SK-N-SH (cell line): ENCODE measurements around the gene PLXNA4. TPM values are rescaled to one million over a fixed set of nuclear protein-coding genes. Genes with fewer than 3 reads are reported as not detected.

Source experiments
- CTCF ChIA-PET: fragments of 300-600, 350-600 bp; formaldehyde crosslinking; extraction: SDS; loops from one replicate; lab custom pipeline; 2021; lab: Yijun Ruan, JAX
- POLR2A ChIA-PET: fragments of 350-600 bp; sonication (Branson Sonifier 250); formaldehyde crosslinking; extraction: SDS; loops from one replicate; lab custom pipeline; 2020; ENCODE audit warnings: antibody characterized with exemption, inconsistent platforms; lab: Yijun Ruan, JAX
- DNase-seq: peaks from one replicate; pipeline ENCODE4 v3.0.0; 2012
- H2AFZ ChIP-seq: fragments of 200-600 bp; sonication (generic); 2 replicates; pipeline ENCODE4 v1.8.1; 2016; ENCODE audit warnings: antibody characterized with exemption, mild to moderate bottlenecking, low read depth
- H3F3A ChIP-seq: fragments of 200-600 bp; sonication (generic); replicated peaks from 2 replicates; pipeline ENCODE3; 2016; ENCODE audit warnings: antibody characterized with exemption, mild to moderate bottlenecking; ENCODE audit not compliant: insufficient read depth
- H3K27ac ChIP-seq, 2 experiments: fragments of 200-500 bp in 1 of 2; fragments of 200-600 bp in 1 of 2; sonication (Bioruptor generic) in 1 of 2; sonication (generic), shearing (Covaris generic) in 1 of 2; 2 replicates each; pipeline versions ENCODE4 v1.5.1 to v1.6.1; 2014 to 2016; ENCODE audit warnings: low read depth in 2 of 2, inconsistent platforms in 1 of 2, low read length in 1 of 2, mild to moderate bottlenecking in 1 of 2, mixed read lengths in 1 of 2
- H3K27me3 ChIP-seq: fragments of 200-600 bp; sonication (generic), shearing (Covaris generic); 2 replicates; pipeline ENCODE4 v1.6.1; 2016; ENCODE audit warnings: mixed run types; ENCODE audit not compliant: insufficient read depth
- H3K36me3 ChIP-seq, 2 experiments: fragments of 200-500 bp in 1 of 2; fragments of 200-600 bp in 1 of 2; sonication (Bioruptor generic) in 1 of 2; sonication (generic) in 1 of 2; replicated peaks in 1 of 2; 2 replicates each; pipeline versions ENCODE3 to v1.5.1; 2014 to 2016; ENCODE audit warnings: low read length in 1 of 2, mild to moderate bottlenecking in 1 of 2; ENCODE audit not compliant: insufficient read depth in 2 of 2, control insufficient read depth in 1 of 2
- H3K4me1 ChIP-seq, 2 experiments: fragments of 200-500 bp in 1 of 2; fragments of 200-600 bp in 1 of 2; sonication (Bioruptor generic) in 1 of 2; sonication (generic), shearing (Covaris generic) in 1 of 2; 2 replicates each; pipeline versions ENCODE4 v1.5.1 to v1.6.1; 2014 to 2016; ENCODE audit warnings: low read depth in 1 of 2, low read length in 1 of 2, mixed run types in 1 of 2; ENCODE audit not compliant: insufficient read depth in 2 of 2, control insufficient read depth in 1 of 2
- H3K4me2 ChIP-seq: fragments of 200-600 bp; sonication (generic), shearing (Covaris generic); 2 replicates; pipeline ENCODE4 v1.6.1; 2017; ENCODE audit warnings: mixed run types
- H3K4me3 ChIP-seq, 2 experiments: fragments of 200-500 bp in 1 of 2; fragments of 200-600 bp in 1 of 2; sonication (Bioruptor generic) in 1 of 2; sonication (generic), shearing (Covaris generic) in 1 of 2; 2 replicates each; pipeline versions ENCODE4 v1.5.1 to v1.8.1; 2014 to 2016; ENCODE audit warnings: low read depth in 2 of 2, inconsistent platforms in 1 of 2, low read length in 1 of 2, mild to moderate bottlenecking in 1 of 2, mixed read lengths in 1 of 2, moderate library complexity in 1 of 2
- H3K79me2 ChIP-seq: fragments of 200-600 bp; sonication (generic); 2 replicates; pipeline ENCODE4 v1.8.1; 2017; ENCODE audit warnings: mild to moderate bottlenecking; ENCODE audit not compliant: insufficient read depth
- H3K9ac ChIP-seq: fragments of 200-600 bp; sonication (generic); 2 replicates; pipeline ENCODE4 v1.6.1; 2017; ENCODE audit warnings: mixed run types
- H3K9me2 ChIP-seq: fragments of 200-600 bp; sonication (generic); 2 replicates; pipeline ENCODE4 v1.6.1; 2017; ENCODE audit warnings: mixed run types
- H3K9me3 ChIP-seq: fragments of 200-600 bp; sonication (generic); 2 replicates; pipeline ENCODE4 v1.6.1; 2017; ENCODE audit warnings: mixed run types, mild to moderate bottlenecking, moderate library complexity
- H4K20me1 ChIP-seq: fragments of 200-600 bp; sonication (generic); 2 replicates; pipeline ENCODE4 v1.6.1; 2017; ENCODE audit warnings: mild to moderate bottlenecking, mixed run types; ENCODE audit not compliant: insufficient read depth
- EZH2phosphoT487 ChIP-seq: fragments of 200-600 bp; sonication (generic); IDR thresholded peaks from 2 replicates; pipeline ENCODE4 v1.6.1; 2017; ENCODE audit warnings: low read depth, mixed run types, mild to moderate bottlenecking, antibody characterized with exemption, moderate library complexity, borderline replicate concordance
- FOXJ3 ChIP-seq: sonication (generic); formaldehyde crosslinking; IDR thresholded peaks from 2 replicates; pipeline ENCODE4 v1.5.1; 2020; ENCODE audit warnings: mild to moderate bottlenecking, missing genetic modification reagents
- FOXM1 ChIP-seq: IDR thresholded peaks from 2 replicates; pipeline ENCODE4 v1.4.0; 2012; ENCODE audit warnings: low read depth, mild to moderate bottlenecking
- GATA2 ChIP-seq: sonication (generic); formaldehyde crosslinking; IDR thresholded peaks from 2 replicates; pipeline ENCODE4 v1.5.0; 2020; ENCODE audit warnings: mild to moderate bottlenecking, missing genetic modification reagents
- MEF2A ChIP-seq: IDR thresholded peaks from 2 replicates; pipeline ENCODE4 v1.4.0; 2012; ENCODE audit warnings: low read depth, borderline replicate concordance
- NFIC ChIP-seq: IDR thresholded peaks from 2 replicates; pipeline ENCODE4 v1.4.0; 2012; ENCODE audit warnings: borderline replicate concordance
- NRF1 ChIP-seq: IDR thresholded peaks from 2 replicates; pipeline ENCODE4 v1.6.1; 2012; ENCODE audit warnings: low read depth, mild to moderate bottlenecking, low read length
- PBX3 ChIP-seq: IDR thresholded peaks from 2 replicates; pipeline ENCODE4; 2012
- RCOR1 ChIP-seq: fragments of 150-350 bp; IDR thresholded peaks from 2 replicates; pipeline ENCODE4 v1.6.1; 2017; ENCODE audit warnings: antibody characterized with exemption, low read length
- REST ChIP-seq: IDR thresholded peaks from 2 replicates; pipeline ENCODE4 v1.6.1; 2012; ENCODE audit warnings: mild to moderate bottlenecking, low read depth, low read length, moderate library complexity
- TEAD4 ChIP-seq: IDR thresholded peaks from 2 replicates; pipeline ENCODE4 v1.4.0; 2012; ENCODE audit warnings: mild to moderate bottlenecking, borderline replicate concordance; ENCODE audit not compliant: insufficient read depth
- YY1 ChIP-seq: IDR thresholded peaks from 2 replicates; pipeline ENCODE4 v1.4.0; 2012; ENCODE audit warnings: low read depth, mild to moderate bottlenecking
- WGBS: methylation state at CpG from one replicate; pipeline ENCODE4 v1.1.6; 2017; ENCODE audit warnings: low lambda C conversion rate; 5-methylcytosine and 5-hydroxymethylcytosine counted together
- polyA plus RNA-seq, 3 experiments: library from polyadenylated mRNA; depleted of rRNA; stranded (reverse); fragments of >200 nt; gene quantifications; 2 replicates each; pipeline ENCODE4 v1.2.3, GENCODE V29; 2012
- TF ChIP-seq, protein P1 (sequence below): fragments of 150-350 bp; IDR thresholded peaks from 2 replicates; pipeline ENCODE4 v1.6.1; 2017; ENCODE audit warnings: antibody characterized with exemption, low read length, low read depth, borderline replicate concordance
- TF ChIP-seq, protein P2 (sequence below): IDR thresholded peaks from 2 replicates; pipeline ENCODE4 v1.4.0; 2012; ENCODE audit warnings: low read depth, borderline replicate concordance
- TF ChIP-seq, protein P3 (sequence below): IDR thresholded peaks from 2 replicates; pipeline ENCODE4 v1.4.0; 2012; ENCODE audit warnings: low read depth, borderline replicate concordance
- TF ChIP-seq, protein P4 (sequence below): fragments of 150-350 bp; IDR thresholded peaks from 2 replicates; pipeline ENCODE4 v1.6.1; 2016; ENCODE audit warnings: mild to moderate bottlenecking, low read depth, low read length

The PLXNA4 gene
- polyA plus RNA-seq, 1 of the 3 experiments (the other 2 are of a cell fraction): 2.4 TPM

GRCh38 chr7:132248841-132249240 lies 327.4 kb downstream of the PLXNA4 start:
- no peaks in the 10 kb centered on the region for H3K9me3 ChIP-seq
- H3K9ac ChIP-seq: no peak overlapping the region
- no peak for TF ChIP-seq RCOR1
- no peak for TF ChIP-seq NRF1
- TF ChIP-seq, protein P1, sequence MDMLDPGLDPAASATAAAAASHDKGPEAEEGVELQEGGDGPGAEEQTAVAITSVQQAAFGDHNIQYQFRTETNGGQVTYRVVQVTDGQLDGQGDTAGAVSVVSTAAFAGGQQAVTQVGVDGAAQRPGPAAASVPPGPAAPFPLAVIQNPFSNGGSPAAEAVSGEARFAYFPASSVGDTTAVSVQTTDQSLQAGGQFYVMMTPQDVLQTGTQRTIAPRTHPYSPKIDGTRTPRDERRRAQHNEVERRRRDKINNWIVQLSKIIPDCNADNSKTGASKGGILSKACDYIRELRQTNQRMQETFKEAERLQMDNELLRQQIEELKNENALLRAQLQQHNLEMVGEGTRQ: no peak
- TF ChIP-seq, protein P2, sequence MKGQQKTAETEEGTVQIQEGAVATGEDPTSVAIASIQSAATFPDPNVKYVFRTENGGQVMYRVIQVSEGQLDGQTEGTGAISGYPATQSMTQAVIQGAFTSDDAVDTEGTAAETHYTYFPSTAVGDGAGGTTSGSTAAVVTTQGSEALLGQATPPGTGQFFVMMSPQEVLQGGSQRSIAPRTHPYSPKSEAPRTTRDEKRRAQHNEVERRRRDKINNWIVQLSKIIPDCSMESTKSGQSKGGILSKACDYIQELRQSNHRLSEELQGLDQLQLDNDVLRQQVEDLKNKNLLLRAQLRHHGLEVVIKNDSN: no peak
- no peak for TF ChIP-seq EZH2phosphoT487
- TF ChIP-seq FOXJ3 (CRISPR knock-in tag): no peak
- no peak for TF ChIP-seq NFIC
- no peak for TF ChIP-seq FOXM1
- TF ChIP-seq TEAD4: no peak
- no peak for TF ChIP-seq MEF2A
- no peak for TF ChIP-seq PBX3
- TF ChIP-seq YY1: no peak
- peaks cover 3% of the 10 kb centered on the region for H3F3A ChIP-seq
- peaks cover 1 to 5% of the 10 kb centered on the region in 2 experiments; a peak in 1 of 4 replicates for H3K4me1 ChIP-seq
- no peaks in the 10 kb centered on the region for H4K20me1 ChIP-seq
- no peak overlapping the region for H3K27ac ChIP-seq
- WGBS: 82% methylated on average over 2 of the region's 2 CpGs
- H2AFZ ChIP-seq: no peak overlapping the region
- DNase-seq: no peak
- ChIA-PET POLR2A (no interaction called here), CTCF (interaction anchor here (1.0 to 5.7 kb wide), 9 partner anchors 9 to 390 kb away, joined by 3 to 39 read pairs (median 4); no protein-coding TSS in a partner anchor)
- H3K27me3 ChIP-seq: no peaks in the 10 kb centered on the region
- no peaks in the 10 kb centered on the region for H3K9me2 ChIP-seq
- H3K4me2 ChIP-seq: no peak overlapping the region
- H3K36me3 ChIP-seq: no peaks in the 10 kb centered on the region
- H3K4me3 ChIP-seq: no peak overlapping the region
- no peaks in the 10 kb centered on the region for H3K79me2 ChIP-seq

GRCh38 chr7:132247995-132248618 lies 328.2 kb downstream of the PLXNA4 start:
- Histone ChIP-seq H2AFZ (no peak overlapping the region), H3K9me3 (no peaks in the 10 kb centered on the region), H3K4me3 (no peak overlapping the region), H3K36me3 (no peaks in the 10 kb centered on the region), H3K27ac (no peak overlapping the region), H3K79me2 (no peaks in the 10 kb centered on the region), H3K4me1 (peaks cover 5 to 9% of the 10 kb centered on the region in 2 experiments; a peak in 1 of 4 replicates), H3K9me2 (no peaks in the 10 kb centered on the region), H3F3A (peaks cover 5% of the 10 kb centered on the region), H3K27me3 (no peaks in the 10 kb centered on the region), H3K9ac (no peak overlapping the region), H4K20me1 (no peaks in the 10 kb centered on the region), H3K4me2 (no peak overlapping the region)
- 67% methylated on average over 6 of the region's 6 CpGs for WGBS
- DNase-seq: no peak
- POLR2A ChIA-PET: no interaction called here
- CTCF ChIA-PET: interaction anchor here (1.1 to 5.7 kb wide), 8 partner anchors 10 to 323 kb away, joined by 3 to 39 read pairs (median 4); no protein-coding TSS in a partner anchor
- TF ChIP-seq, protein P3, sequence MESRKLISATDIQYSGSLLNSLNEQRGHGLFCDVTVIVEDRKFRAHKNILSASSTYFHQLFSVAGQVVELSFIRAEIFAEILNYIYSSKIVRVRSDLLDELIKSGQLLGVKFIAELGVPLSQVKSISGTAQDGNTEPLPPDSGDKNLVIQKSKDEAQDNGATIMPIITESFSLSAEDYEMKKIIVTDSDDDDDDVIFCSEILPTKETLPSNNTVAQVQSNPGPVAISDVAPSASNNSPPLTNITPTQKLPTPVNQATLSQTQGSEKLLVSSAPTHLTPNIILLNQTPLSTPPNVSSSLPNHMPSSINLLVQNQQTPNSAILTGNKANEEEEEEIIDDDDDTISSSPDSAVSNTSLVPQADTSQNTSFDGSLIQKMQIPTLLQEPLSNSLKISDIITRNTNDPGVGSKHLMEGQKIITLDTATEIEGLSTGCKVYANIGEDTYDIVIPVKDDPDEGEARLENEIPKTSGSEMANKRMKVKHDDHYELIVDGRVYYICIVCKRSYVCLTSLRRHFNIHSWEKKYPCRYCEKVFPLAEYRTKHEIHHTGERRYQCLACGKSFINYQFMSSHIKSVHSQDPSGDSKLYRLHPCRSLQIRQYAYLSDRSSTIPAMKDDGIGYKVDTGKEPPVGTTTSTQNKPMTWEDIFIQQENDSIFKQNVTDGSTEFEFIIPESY: no peak
- no peak for TF ChIP-seq GATA2 (CRISPR knock-in tag)
- TF ChIP-seq FOXM1: no peak
- TF ChIP-seq NRF1: no peak
- TF ChIP-seq REST: no peak
- TF ChIP-seq, protein P4, sequence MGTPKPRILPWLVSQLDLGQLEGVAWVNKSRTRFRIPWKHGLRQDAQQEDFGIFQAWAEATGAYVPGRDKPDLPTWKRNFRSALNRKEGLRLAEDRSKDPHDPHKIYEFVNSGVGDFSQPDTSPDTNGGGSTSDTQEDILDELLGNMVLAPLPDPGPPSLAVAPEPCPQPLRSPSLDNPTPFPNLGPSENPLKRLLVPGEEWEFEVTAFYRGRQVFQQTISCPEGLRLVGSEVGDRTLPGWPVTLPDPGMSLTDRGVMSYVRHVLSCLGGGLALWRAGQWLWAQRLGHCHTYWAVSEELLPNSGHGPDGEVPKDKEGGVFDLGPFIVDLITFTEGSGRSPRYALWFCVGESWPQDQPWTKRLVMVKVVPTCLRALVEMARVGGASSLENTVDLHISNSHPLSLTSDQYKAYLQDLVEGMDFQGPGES: no peak
